HepG2 (cell line): ENCODE results near the gene TRAPPC3. TPM values are rescaled to one million over a fixed set of nuclear protein-coding genes. Genes with fewer than 3 reads are reported as not detected.

Experiments used
- EEA1 ChIP-seq: sonication (generic); formaldehyde crosslinking; IDR thresholded peaks from 2 replicates; pipeline ENCODE4 v1.5.1; 2020; ENCODE audit warnings: mild to moderate bottlenecking, missing genetic modification reagents, borderline replicate concordance
- KAT2B ChIP-seq: fragments of 150-350 bp; IDR thresholded peaks from 2 replicates; pipeline ENCODE4 v1.6.1; 2014; ENCODE audit warnings: low read depth, low read length, borderline replicate concordance
- RFX5 ChIP-seq: IDR thresholded peaks from 2 replicates; pipeline ENCODE4 v1.6.1; 2011; ENCODE audit warnings: low read depth, low read length, improper control_type of control experiment
- YEATS4 ChIP-seq: sonication (generic); formaldehyde crosslinking; IDR thresholded peaks from 2 replicates; pipeline ENCODE4 v1.4.0; 2020; ENCODE audit warnings: missing genetic modification reagents, borderline replicate concordance
- ZNF225 ChIP-seq: sonication (generic); formaldehyde crosslinking; IDR thresholded peaks from 2 replicates; pipeline ENCODE4 v1.4.0; 2020; ENCODE audit warnings: mild to moderate bottlenecking, missing genetic modification reagents
- ZNF766 ChIP-seq: sonication (generic); formaldehyde crosslinking; IDR thresholded peaks from 2 replicates; pipeline ENCODE4 v1.5.0; 2020; ENCODE audit warnings: missing genetic modification reagents, borderline replicate concordance
- ZNF891 ChIP-seq: sonication (generic); formaldehyde crosslinking; IDR thresholded peaks from 2 replicates; pipeline ENCODE4 v1.5.0; 2020; ENCODE audit warnings: mild to moderate bottlenecking, missing genetic modification reagents
- polyA plus RNA-seq, 8 experiments: library from polyadenylated mRNA; depleted of rRNA in 3 of 8; stranded (reverse) in 7 of 8; unstranded in 1 of 8; fragments of >200 nt; fragmentation: Illumina TruSeq in 4 of 8; extraction: Trizol in 4 of 8; gene quantifications; 2 replicates each; pipeline versions ENCODE4 v1.2.1 to v1.2.3, GENCODE V29; 2011 to 2016; ENCODE audit warnings: low read depth in 4 of 8, missing spikeins in 1 of 8, mixed read lengths in 1 of 8; ENCODE audit not compliant: insufficient read depth in 1 of 8
- total RNA-seq, 5 experiments: library from RNA; depleted of rRNA; stranded (reverse); fragments of >200 nt; fragmentation: Illumina TruSeq; extraction: Trizol; gene quantifications; 2 replicates each; pipeline ENCODE4 v1.2.3, GENCODE V29; 2016; ENCODE audit warnings: low read depth in 1 of 5
- TF ChIP-seq, protein P1 (sequence below): sonication (generic); formaldehyde crosslinking; IDR thresholded peaks from 2 replicates; pipeline ENCODE4 v1.9.0; 2021; ENCODE audit warnings: missing genetic modification reagents, borderline replicate concordance
- TF ChIP-seq, protein P2 (sequence below), 2 experiments: sonication (generic) in 1 of 2; formaldehyde crosslinking in 1 of 2; IDR thresholded peaks; 2 replicates each; pipeline versions ENCODE4 v1.4.0 to v1.6.1; 2018 to 2020; ENCODE audit warnings: missing genetic modification reagents in 2 of 2, borderline replicate concordance in 1 of 2, low read depth in 1 of 2, mild to moderate bottlenecking in 1 of 2, missing biosample characterization in 1 of 2
- TF ChIP-seq, protein P3 (sequence below): IDR thresholded peaks from 2 replicates; pipeline ENCODE4 v1.6.1; 2016; ENCODE audit warnings: low read depth, control low read depth
- TF ChIP-seq, protein P4 (sequence below): sonication (generic); formaldehyde crosslinking; IDR thresholded peaks from 2 replicates; pipeline ENCODE4 v1.4.0; 2020; ENCODE audit warnings: low read depth, mild to moderate bottlenecking, missing genetic modification reagents
- TF ChIP-seq, protein P5 (sequence below): IDR thresholded peaks from 2 replicates; pipeline ENCODE4 v1.4.0; 2020; ENCODE audit warnings: mild to moderate bottlenecking, missing genetic modification reagents

The TRAPPC3 gene
- total and polyA plus RNA-seq, 2 of the 13 experiments (the other 11 are each of a cell fraction or from before 2014, with no cell fraction given): 53.7 to 62.4 TPM

DNA sequence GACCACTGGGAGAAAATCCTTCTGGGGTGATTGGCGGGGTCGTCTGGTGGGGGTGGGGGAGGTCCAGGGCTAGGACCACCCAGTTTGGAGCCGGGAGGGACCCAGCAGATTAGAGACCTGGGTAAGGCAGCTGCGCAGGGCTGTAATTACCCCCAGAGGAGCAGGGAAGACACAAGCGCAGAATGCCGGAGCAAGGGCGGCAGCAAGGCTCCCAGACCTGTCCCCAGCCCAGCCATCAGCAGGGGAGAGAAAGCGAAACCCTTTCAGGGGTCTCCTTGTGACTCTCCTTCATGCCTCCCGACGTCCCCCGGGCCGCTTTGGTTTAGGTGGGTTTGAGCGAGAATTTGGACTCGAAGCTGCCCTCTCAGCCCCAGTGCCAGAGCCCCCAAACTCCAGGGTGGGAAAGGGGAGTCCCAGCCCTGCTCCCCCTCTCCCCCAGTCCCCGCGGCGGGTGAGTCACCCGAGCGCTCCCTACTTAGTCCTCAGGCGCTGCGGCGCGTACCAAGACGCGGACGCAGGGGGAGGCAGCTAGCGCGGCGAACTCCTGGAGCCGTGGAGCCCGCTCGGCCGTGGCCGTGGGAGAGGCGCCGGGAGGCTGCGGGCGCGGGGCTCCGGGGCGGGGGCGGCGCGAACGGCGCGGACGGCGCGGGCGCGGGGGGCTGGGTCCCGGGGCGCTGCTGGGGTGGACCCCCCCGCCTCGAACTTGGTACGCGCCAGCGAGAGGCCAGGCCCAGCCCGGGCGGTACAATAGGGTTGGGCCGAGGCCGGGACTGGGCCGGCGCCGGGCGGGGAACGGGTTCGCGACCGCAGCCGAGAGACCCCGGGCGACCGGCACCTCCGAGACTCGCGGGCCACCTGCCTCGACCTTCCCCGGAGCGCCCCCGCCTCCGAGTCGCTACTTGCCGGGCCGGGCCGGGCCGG lies 6.4 kb upstream of the TRAPPC3 start, which contains the start of gene MAP7D1 (continued):
- TF ChIP-seq, protein P1, sequence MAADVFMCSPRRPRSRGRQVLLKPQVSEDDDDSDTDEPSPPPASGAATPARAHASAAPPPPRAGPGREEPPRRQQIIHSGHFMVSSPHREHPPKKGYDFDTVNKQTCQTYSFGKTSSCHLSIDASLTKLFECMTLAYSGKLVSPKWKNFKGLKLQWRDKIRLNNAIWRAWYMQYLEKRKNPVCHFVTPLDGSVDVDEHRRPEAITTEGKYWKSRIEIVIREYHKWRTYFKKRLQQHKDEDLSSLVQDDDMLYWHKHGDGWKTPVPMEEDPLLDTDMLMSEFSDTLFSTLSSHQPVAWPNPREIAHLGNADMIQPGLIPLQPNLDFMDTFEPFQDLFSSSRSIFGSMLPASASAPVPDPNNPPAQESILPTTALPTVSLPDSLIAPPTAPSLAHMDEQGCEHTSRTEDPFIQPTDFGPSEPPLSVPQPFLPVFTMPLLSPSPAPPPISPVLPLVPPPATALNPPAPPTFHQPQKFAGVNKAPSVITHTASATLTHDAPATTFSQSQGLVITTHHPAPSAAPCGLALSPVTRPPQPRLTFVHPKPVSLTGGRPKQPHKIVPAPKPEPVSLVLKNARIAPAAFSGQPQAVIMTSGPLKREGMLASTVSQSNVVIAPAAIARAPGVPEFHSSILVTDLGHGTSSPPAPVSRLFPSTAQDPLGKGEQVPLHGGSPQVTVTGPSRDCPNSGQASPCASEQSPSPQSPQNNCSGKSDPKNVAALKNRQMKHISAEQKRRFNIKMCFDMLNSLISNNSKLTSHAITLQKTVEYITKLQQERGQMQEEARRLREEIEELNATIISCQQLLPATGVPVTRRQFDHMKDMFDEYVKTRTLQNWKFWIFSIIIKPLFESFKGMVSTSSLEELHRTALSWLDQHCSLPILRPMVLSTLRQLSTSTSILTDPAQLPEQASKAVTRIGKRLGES: no peak
- TF ChIP-seq, protein P2, sequence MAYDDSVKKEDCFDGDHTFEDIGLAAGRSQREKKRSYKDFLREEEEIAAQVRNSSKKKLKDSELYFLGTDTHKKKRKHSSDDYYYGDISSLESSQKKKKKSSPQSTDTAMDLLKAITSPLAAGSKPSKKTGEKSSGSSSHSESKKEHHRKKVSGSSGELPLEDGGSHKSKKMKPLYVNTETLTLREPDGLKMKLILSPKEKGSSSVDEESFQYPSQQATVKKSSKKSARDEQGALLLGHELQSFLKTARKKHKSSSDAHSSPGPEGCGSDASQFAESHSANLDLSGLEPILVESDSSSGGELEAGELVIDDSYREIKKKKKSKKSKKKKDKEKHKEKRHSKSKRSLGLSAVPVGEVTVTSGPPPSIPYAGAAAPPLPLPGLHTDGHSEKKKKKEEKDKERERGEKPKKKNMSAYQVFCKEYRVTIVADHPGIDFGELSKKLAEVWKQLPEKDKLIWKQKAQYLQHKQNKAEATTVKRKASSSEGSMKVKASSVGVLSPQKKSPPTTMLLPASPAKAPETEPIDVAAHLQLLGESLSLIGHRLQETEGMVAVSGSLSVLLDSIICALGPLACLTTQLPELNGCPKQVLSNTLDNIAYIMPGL (CRISPR knock-in tag; IDR thresholded peaks at IDR 0.05; ENCODE audit: borderline replicate concordance in 1 of 2, low read depth in 1 of 2): peak; percentile 8 to 39; a peak in 2 of 4 replicates
- TF ChIP-seq, protein P3, sequence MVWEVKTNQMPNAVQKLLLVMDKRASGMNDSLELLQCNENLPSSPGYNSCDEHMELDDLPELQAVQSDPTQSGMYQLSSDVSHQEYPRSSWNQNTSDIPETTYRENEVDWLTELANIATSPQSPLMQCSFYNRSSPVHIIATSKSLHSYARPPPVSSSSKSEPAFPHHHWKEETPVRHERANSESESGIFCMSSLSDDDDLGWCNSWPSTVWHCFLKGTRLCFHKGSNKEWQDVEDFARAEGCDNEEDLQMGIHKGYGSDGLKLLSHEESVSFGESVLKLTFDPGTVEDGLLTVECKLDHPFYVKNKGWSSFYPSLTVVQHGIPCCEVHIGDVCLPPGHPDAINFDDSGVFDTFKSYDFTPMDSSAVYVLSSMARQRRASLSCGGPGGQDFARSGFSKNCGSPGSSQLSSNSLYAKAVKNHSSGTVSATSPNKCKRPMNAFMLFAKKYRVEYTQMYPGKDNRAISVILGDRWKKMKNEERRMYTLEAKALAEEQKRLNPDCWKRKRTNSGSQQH: no peak
- TF ChIP-seq ZNF891 (no peak), YEATS4 (CRISPR knock-in tag) (no peak; the same call in none of the 2 replicates), ZNF225 (CRISPR knock-in tag) (no peak), KAT2B (no peak), RFX5 (no peak), ZNF766 (CRISPR knock-in tag) (no peak), EEA1 (CRISPR knock-in tag) (no peak)
- TF ChIP-seq, protein P4, sequence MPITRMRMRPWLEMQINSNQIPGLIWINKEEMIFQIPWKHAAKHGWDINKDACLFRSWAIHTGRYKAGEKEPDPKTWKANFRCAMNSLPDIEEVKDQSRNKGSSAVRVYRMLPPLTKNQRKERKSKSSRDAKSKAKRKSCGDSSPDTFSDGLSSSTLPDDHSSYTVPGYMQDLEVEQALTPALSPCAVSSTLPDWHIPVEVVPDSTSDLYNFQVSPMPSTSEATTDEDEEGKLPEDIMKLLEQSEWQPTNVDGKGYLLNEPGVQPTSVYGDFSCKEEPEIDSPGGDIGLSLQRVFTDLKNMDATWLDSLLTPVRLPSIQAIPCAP (CRISPR knock-in tag): no peak
- TF ChIP-seq, protein P5, sequence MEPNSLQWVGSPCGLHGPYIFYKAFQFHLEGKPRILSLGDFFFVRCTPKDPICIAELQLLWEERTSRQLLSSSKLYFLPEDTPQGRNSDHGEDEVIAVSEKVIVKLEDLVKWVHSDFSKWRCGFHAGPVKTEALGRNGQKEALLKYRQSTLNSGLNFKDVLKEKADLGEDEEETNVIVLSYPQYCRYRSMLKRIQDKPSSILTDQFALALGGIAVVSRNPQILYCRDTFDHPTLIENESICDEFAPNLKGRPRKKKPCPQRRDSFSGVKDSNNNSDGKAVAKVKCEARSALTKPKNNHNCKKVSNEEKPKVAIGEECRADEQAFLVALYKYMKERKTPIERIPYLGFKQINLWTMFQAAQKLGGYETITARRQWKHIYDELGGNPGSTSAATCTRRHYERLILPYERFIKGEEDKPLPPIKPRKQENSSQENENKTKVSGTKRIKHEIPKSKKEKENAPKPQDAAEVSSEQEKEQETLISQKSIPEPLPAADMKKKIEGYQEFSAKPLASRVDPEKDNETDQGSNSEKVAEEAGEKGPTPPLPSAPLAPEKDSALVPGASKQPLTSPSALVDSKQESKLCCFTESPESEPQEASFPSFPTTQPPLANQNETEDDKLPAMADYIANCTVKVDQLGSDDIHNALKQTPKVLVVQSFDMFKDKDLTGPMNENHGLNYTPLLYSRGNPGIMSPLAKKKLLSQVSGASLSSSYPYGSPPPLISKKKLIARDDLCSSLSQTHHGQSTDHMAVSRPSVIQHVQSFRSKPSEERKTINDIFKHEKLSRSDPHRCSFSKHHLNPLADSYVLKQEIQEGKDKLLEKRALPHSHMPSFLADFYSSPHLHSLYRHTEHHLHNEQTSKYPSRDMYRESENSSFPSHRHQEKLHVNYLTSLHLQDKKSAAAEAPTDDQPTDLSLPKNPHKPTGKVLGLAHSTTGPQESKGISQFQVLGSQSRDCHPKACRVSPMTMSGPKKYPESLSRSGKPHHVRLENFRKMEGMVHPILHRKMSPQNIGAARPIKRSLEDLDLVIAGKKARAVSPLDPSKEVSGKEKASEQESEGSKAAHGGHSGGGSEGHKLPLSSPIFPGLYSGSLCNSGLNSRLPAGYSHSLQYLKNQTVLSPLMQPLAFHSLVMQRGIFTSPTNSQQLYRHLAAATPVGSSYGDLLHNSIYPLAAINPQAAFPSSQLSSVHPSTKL (CRISPR knock-in tag): no peak
